ENCODE results near the gene ZFP91. TPM values are rescaled to one million over a fixed set of nuclear protein-coding genes. Genes with fewer than 3 reads are reported as not detected.

Gene ZFP91
- total RNA-seq, 2 donors from 2014 or later, result 45.8 to 58.8 TPM

DNA sequence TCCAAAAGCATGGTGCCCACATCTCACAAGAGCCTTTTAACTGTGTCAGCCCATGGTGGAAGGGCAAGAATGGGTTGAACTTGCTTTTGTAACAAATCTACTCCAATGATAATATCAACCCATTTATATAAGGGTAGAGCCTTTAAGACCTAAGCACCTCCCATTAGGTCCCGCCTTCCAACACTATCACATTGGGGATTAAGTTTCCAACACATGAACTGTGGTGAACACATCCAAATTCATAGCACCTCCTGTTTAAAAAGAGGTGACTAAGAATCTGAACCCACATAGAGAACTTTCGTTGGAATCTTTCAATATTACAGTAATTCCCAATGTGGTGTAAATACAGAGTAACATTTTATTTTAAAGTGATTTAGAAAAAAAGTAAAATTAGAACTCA is 34.4 kb downstream of the ZFP91 start:
- no peak overlapping the region for H3K27ac ChIP-seq
- no peak overlapping the region for H3K4me3 ChIP-seq
- peaks cover 49% of the 10 kb centered on the region for H3K36me3 ChIP-seq
- H3K4me1 ChIP-seq (ENCODE audit: control insufficient read depth in 1 of 2, low read depth in 2 of 2), result no peaks in the 10 kb centered on the region
- no peak for ATAC-seq (ENCODE audit: insufficient number of reproducible peaks, low FRiP score, low read depth)
- DNase-seq (ENCODE audit: low spot score), result no peak
- H3K27me3 ChIP-seq (replicated peaks; ENCODE audit: insufficient read depth), result no peaks in the 10 kb centered on the region
- TF ChIP-seq, protein P1, sequence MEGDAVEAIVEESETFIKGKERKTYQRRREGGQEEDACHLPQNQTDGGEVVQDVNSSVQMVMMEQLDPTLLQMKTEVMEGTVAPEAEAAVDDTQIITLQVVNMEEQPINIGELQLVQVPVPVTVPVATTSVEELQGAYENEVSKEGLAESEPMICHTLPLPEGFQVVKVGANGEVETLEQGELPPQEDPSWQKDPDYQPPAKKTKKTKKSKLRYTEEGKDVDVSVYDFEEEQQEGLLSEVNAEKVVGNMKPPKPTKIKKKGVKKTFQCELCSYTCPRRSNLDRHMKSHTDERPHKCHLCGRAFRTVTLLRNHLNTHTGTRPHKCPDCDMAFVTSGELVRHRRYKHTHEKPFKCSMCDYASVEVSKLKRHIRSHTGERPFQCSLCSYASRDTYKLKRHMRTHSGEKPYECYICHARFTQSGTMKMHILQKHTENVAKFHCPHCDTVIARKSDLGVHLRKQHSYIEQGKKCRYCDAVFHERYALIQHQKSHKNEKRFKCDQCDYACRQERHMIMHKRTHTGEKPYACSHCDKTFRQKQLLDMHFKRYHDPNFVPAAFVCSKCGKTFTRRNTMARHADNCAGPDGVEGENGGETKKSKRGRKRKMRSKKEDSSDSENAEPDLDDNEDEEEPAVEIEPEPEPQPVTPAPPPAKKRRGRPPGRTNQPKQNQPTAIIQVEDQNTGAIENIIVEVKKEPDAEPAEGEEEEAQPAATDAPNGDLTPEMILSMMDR (IDR thresholded peaks at IDR 0.05), result no peak
- no peaks in the 10 kb centered on the region for H3K9me3 ChIP-seq

DNA sequence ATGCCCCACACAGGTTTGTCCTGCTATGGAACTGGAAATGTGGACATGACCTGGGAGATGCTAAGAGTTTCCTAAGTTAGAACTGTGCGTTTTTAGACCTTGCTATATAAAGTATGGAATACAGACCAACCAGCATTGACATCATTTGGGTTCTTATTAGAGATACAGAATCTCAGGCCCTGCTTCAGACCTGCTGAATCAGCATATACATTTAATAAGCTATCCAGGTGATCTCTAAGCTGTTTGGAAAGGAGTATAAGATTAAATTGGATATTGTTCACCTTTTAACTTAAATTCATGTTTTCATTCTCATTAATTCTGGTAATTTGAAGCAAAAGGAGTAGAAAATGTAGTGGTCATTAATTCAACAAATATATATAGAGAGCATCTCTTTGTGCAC is 36.7 kb downstream of the ZFP91 start:
- TF ChIP-seq, protein P1 (IDR thresholded peaks at IDR 0.05), result no peak
- Histone ChIP-seq H3K9me3 (no peaks in the 10 kb centered on the region), H3K4me3 (no peak overlapping the region), H3K27me3 (replicated peaks; ENCODE audit: insufficient read depth) (no peaks in the 10 kb centered on the region), H3K36me3 (peaks cover 50% of the 10 kb centered on the region), H3K4me1 (ENCODE audit: control insufficient read depth in 1 of 2, low read depth in 2 of 2) (no peaks in the 10 kb centered on the region), H3K27ac (no peak overlapping the region)
- no peak for DNase-seq (ENCODE audit: low spot score)
- no peak for ATAC-seq (ENCODE audit: insufficient number of reproducible peaks, low FRiP score, low read depth)

DNA sequence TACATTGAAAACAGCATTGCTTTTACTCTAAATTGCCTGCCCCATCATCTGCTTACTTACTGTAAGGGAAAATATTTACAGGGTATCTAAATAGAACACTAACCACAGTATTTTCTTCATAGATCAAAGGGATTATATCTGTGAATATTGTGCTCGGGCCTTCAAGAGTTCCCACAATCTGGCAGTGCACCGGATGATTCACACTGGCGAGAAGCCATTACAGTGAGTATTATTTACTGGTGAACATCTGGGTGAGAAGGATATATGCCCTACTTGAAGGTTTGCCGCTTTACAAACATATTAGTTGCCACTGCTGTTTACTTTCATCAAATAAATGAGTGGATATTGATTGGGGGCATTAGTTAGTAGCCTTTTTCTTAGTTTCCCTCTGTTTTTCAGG is 37.7 kb downstream of the ZFP91 start:
- no peak overlapping the region for H3K27ac ChIP-seq
- TF ChIP-seq, protein P1 (IDR thresholded peaks at IDR 0.05), result no peak
- no peaks in the 10 kb centered on the region for H3K27me3 ChIP-seq (replicated peaks; ENCODE audit: insufficient read depth)
- no peak for DNase-seq (ENCODE audit: low spot score)
- H3K4me3 ChIP-seq, result no peak overlapping the region
- no peaks in the 10 kb centered on the region for H3K4me1 ChIP-seq (ENCODE audit: control insufficient read depth in 1 of 2, low read depth in 2 of 2)
- H3K36me3 ChIP-seq, result peaks cover 52% of the 10 kb centered on the region
- no peak for ATAC-seq (ENCODE audit: insufficient number of reproducible peaks, low FRiP score, low read depth)
- no peaks in the 10 kb centered on the region for H3K9me3 ChIP-seq

DNA sequence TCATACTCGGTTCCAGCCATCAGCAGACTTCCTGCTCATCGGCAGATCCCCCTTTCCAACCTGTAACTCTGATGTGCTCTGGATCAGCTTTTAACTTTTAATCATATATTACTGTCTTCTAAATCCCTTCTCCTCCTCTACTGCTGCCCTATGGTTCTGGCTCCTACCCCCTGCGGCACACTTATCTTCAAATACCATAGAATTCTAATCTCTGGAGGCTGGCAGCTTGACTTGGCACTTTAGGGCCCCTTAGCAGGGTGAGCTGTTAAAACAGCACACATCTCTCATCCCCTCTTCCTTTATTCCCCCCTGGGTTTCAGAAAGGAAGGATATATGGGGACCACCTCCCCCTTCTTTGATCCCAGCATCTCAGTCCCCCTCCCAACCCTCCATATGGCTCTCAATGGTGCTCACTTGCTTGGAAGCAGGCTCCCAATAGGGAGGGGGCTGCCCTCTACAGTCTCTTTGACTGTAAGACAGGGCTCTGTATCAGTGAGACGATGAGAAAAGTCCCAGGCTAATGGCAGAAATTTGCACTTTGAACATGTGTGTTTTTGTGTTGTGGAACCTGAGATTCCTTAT is 39.2 kb downstream of the ZFP91 start:
- no peak for DNase-seq (ENCODE audit: low spot score)

DNA sequence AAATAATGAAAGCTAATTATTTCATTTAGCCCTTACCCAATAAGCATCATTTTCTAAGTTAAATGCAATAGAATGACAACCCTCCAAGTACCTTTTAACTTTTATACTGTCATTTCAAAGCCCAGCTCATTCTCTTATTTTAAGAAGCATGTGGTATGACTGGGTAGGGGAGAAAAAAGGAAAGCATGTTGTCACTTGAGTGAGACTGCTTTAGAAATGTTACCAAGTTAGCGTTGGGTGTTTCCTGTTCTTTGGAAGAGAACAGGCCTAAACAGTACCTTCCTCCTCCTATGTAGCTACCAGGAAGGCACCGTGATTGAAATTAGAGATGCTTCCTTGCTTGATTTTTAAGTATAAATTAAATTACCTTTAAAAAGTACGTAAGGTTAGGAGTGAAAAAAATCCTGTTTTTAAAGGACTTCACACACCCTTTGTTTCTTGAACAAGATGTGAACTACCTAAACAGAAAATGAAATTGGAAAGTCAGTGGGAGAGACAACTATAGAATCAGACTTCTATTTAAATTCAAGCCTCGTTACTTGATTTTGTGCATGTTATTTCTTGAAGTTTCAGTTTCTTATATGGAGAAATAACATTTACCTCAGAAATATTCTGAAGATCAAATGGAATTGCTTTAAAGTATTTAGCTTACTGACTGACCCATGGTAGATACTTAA is 42.9 kb downstream of the ZFP91 start:
- peaks cover 37% of the 10 kb centered on the region for H3K36me3 ChIP-seq
- TF ChIP-seq, protein P1 (IDR thresholded peaks at IDR 0.05), result no peak
- peaks cover 0 to 1% of the 10 kb centered on the region in 2 donors for H3K4me1 ChIP-seq (ENCODE audit: control insufficient read depth in 1 of 2, low read depth in 2 of 2)
- H3K27me3 ChIP-seq (replicated peaks; ENCODE audit: insufficient read depth), result no peaks in the 10 kb centered on the region
- H3K9me3 ChIP-seq, result no peaks in the 10 kb centered on the region
- ATAC-seq (ENCODE audit: insufficient number of reproducible peaks, low FRiP score, low read depth), result no peak
- H3K27ac ChIP-seq, result no peak overlapping the region
- H3K4me3 ChIP-seq, result no peak overlapping the region
- no peak for DNase-seq (ENCODE audit: low spot score)

More for the DNA sequence above, 39.2 kb downstream of the ZFP91 start:
- Histone ChIP-seq H3K4me1 (ENCODE audit: control insufficient read depth in 1 of 2, low read depth in 2 of 2) (no peaks in the 10 kb centered on the region), H3K36me3 (peaks cover 44% of the 10 kb centered on the region), H3K9me3 (no peaks in the 10 kb centered on the region), H3K27me3 (replicated peaks; ENCODE audit: insufficient read depth) (no peaks in the 10 kb centered on the region), H3K27ac (no peak overlapping the region), H3K4me3 (no peak overlapping the region)
- TF ChIP-seq, protein P1 (IDR thresholded peaks at IDR 0.05), result no peak
- no peak for ATAC-seq (ENCODE audit: insufficient number of reproducible peaks, low FRiP score, low read depth)
